Gastrocnemius medialis (tissue), 4 donors: Measurements from ENCODE around the gene LYST.

Source experiments
- CTCF ChIP-seq, 5 experiments: fragments of 450-650 bp in 3 of 5; fragments of 200-600 bp in 2 of 5; sonication (generic) in 2 of 5; IDR thresholded peaks in 4 of 5; conservative IDR thresholded peaks in 1 of 5; 1 replicate in 4 of 5; 2 replicates in 1 of 5; pipeline ENCODE4 v1.5.1; 2016 to 2019; ENCODE audit warnings: antibody characterized with exemption in 5 of 5, mild to moderate bottlenecking in 3 of 5, moderate library complexity in 3 of 5
- POLR2A ChIP-seq, 2 donors: fragments of 450-650 bp; IDR thresholded peaks; one replicate each; pipeline ENCODE4 v1.6.1; 2017; ENCODE audit warnings: antibody characterized with exemption in 2 of 2, mild to moderate bottlenecking in 2 of 2, moderate library complexity in 2 of 2

- TF ChIP-seq CTCF (IDR thresholded peaks at IDR 0.05 in 4 of 5, conservative IDR thresholded peaks at IDR 0.05 in 1 of 5) (no peak), POLR2A (IDR thresholded peaks at IDR 0.05) (no peak)
Measured at GRCh38 chr1:235675152-235675890, 191.4 kb downstream of the LYST start.
